ENCODE data around the gene GNG4. TPM values are rescaled to one million over a fixed set of nuclear protein-coding genes. Genes with fewer than 3 reads are reported as not detected.
"Not testable (repeated sequence)": the region's sequence is repeated elsewhere in the genome, so short reads cannot be mapped to it uniquely, and the experiment has no call there.

Gene GNG4
- polyA plus RNA-seq, 1 experiment = 0.33 TPM

DNA sequence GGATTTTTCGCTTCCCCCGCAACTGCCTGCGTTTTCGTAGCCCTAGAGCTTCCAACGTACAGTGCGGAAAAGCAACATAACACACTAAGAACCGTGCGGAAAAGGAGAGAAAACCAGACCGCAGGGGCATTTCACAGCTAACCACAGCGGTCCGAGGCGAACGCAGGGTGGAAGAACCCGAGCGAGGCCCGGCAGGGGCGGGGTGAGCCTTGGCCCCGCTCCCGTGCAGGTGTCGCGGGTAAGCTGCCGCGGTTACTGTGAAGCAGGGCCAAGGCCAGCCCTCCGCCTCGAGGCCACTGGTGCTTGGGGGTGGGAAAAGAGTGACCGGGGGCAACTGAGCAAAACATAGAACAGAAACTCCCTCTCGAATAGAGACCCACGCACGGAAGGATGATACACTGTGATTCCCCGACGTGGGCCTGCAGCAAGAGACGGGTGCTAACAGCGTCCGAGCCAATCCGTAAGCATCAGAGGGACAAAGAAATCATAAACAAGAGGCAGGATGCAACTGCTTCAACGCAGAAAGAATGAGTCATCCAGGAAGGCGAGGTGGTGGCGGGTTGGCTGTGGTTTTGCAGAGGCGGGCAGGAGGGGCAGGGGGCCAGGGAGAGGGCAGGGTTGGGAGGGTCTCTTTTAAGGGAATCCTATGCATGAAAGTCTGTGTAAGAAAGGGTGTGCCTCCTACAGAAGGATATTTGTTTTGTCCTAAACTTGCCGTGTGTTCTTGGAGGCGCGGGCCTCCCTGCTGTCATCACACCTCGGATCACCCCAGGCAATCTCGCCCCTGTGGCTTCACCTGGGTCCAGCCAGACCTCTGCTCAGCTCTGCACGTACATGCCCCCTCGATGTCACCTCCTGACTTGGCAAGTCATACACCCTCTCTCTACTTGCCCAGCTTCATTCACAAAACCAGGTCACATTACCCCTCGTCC is 7.3 kb downstream of the GNG4 start:
- ChIA-PET CTCF (no interaction called here), POLR2A (no interaction called here)
- no peak for DNase-seq (ENCODE audit: low read depth, low spot score)
- H3K4me3 ChIP-seq (ENCODE audit: low read depth, low read length) = peak overlapping the region; percentile 15
- H3K27me3 ChIP-seq (ENCODE audit: control insufficient read depth, insufficient read depth, low read length) = peaks cover 22% of the 10 kb centered on the region
- TF ChIP-seq, protein P1, sequence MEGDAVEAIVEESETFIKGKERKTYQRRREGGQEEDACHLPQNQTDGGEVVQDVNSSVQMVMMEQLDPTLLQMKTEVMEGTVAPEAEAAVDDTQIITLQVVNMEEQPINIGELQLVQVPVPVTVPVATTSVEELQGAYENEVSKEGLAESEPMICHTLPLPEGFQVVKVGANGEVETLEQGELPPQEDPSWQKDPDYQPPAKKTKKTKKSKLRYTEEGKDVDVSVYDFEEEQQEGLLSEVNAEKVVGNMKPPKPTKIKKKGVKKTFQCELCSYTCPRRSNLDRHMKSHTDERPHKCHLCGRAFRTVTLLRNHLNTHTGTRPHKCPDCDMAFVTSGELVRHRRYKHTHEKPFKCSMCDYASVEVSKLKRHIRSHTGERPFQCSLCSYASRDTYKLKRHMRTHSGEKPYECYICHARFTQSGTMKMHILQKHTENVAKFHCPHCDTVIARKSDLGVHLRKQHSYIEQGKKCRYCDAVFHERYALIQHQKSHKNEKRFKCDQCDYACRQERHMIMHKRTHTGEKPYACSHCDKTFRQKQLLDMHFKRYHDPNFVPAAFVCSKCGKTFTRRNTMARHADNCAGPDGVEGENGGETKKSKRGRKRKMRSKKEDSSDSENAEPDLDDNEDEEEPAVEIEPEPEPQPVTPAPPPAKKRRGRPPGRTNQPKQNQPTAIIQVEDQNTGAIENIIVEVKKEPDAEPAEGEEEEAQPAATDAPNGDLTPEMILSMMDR (IDR thresholded peaks at IDR 0.05; ENCODE audit: low read depth, low read length) = no peak
- peaks cover 2% of the 10 kb centered on the region; the same call in 1 of the 2 replicates for H3K9me3 ChIP-seq (ENCODE audit: control insufficient read depth, insufficient read depth, low read length)
- no peak overlapping the region for H3K27ac ChIP-seq (ENCODE audit: low read depth, low read length)

DNA sequence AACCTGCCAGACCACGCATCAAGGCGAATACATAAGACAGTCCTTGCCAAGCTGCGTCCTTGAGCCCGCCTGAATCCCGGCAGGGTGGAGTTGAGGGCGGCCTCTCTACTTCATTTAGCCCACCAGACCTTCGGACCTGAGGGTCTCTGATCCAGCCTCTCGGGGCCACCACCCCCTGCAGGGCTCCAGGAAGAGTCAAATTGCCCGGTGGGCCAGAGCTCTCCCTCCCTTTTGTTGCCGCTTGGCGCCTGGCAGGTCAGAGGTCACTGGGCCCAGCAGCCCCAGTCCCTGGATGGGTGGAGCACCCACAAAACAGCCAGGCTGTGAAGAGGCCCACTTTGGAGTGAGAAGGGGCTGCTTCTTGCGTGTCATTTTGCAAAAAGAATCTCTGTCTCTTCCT is 9.0 kb downstream of the GNG4 start:
- TF ChIP-seq, protein P1 (IDR thresholded peaks at IDR 0.05; ENCODE audit: low read depth, low read length) = no peak
- DNase-seq (ENCODE audit: low read depth, low spot score) = no peak
- ChIA-PET CTCF (no interaction called here), POLR2A (no interaction called here)
- H3K4me3 ChIP-seq (ENCODE audit: low read depth, low read length) = no peak overlapping the region
- peaks cover 2% of the 10 kb centered on the region; the same call in 1 of the 2 replicates for H3K9me3 ChIP-seq (ENCODE audit: control insufficient read depth, insufficient read depth, low read length)
- no peak overlapping the region for H3K27ac ChIP-seq (ENCODE audit: low read depth, low read length)
- peaks cover 12% of the 10 kb centered on the region for H3K27me3 ChIP-seq (ENCODE audit: control insufficient read depth, insufficient read depth, low read length)

DNA sequence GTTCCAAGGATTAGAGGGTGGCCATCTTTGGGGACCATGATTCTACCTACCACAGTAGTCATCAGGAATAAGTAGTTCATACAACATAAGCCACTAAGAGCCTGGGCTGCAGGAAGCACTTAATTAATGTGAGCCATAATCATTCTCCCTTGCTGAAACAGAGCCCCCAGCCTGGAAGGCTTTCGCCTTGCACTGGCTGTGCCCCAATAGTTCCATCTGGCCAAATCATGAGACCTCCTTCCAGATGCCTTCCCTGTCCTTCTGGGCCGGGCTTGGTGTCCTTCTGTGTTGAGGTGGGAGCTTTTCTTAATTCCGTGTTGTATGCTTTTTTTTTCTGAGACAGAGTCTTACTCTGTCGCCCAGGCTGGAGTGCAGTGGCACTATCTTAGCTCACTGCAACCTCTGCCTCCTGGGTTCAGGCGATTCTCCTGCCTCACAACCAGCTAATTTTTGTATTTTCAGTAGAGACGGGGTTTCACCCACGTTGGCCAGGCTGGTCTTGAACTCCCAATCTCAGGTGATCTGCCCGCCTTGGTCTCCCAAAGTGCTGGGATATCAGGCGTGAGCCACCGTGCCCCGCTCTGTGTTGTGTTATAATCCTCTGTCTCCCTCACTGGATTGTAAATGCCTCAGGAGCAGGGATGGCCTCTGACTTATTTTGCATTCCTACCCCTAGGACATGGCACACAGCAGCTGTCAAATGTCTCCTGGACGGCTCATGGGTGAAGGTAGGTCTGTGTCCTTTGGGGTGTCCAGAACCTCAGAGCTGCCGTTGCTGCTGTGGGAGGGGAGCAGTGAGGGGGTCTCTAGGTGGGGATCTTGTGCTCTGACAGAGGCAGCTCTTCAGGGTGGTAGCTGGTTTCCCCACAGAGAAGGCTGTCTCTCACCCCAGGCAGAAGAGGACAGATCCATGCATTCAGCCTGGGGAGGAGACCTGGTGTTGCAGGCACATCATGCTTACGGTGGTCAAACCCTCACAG is 10.1 kb downstream of the GNG4 start:
- CTCF ChIA-PET = no interaction called here
- Histone ChIP-seq H3K27me3 (ENCODE audit: control insufficient read depth, insufficient read depth, low read length) (peaks cover 5% of the 10 kb centered on the region), H3K9me3 (ENCODE audit: control insufficient read depth, insufficient read depth, low read length) (no peaks in the 10 kb centered on the region; the same call in 1 of the 2 replicates), H3K4me3 (ENCODE audit: low read depth, low read length) (no peak overlapping the region), H3K27ac (ENCODE audit: low read depth, low read length) (no peak overlapping the region)
- POLR2A ChIA-PET = no interaction called here
- no peak for DNase-seq (ENCODE audit: low read depth, low spot score)
- TF ChIP-seq, protein P1 (IDR thresholded peaks at IDR 0.05; ENCODE audit: low read depth, low read length) = no peak

DNA sequence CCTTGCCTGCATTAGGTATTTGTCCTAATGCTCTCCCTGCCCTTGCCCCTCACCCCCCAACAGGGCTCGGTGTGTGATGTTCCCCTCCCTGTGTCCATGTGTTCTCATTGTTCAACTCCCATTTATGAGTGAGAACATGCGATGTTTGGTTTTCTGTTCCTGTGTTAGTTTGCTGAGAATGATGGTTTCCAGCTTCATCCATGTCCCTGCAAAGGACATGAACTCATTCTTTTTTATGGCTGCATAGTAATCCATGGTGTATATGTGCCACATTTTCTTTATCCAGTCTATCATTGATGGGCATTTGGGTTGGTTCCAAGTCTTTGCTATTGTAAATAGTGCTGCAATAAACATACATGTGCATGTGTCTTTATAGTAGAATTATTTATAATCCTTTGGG is 11.0 kb downstream of the GNG4 start:
- H3K9me3 ChIP-seq (ENCODE audit: control insufficient read depth, insufficient read depth, low read length); DNase-seq (ENCODE audit: low read depth, low spot score); H3K4me3 ChIP-seq (ENCODE audit: low read depth, low read length); CTCF ChIA-PET; POLR2A ChIA-PET; H3K27ac ChIP-seq (ENCODE audit: low read depth, low read length); H3K27me3 ChIP-seq (ENCODE audit: control insufficient read depth, insufficient read depth, low read length): not testable (repeated sequence)

DNA sequence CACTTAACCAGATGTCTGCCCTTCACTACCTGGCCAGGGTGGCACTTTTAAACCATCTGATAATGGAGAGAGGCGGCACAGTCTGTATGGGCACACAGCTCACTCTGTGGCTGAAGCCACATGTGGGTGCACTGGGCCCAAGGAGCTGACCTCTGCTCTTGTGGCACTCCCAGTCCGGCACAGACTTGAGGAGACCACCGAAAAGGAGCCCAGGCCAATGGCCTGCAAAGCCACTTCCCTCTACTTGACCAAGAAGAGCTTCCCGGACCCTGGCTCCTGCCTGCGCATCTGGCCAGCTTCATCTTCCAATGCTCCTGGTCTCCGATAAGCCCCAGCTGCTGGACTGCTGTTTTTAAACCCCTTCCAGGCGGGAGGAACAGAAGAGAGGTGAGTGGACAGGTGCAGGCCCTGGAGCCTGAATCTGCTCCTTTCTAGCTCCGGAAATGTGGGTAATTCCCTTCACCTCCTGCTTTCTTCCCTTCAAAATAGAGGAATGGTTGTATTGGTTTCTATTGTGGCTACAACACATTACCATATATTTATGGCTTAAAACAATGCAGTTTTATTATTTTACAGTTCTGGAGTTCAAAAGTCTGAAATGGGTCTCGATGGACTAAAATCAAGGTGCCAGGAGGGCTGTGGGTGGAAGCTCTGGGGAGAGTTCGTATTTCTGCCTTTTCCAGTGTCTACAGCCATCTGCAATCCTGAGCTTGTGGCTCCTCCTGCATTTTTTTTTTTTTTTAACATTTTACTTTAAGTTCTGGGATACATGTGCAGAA is 11.6 kb downstream of the GNG4 start:
- POLR2A ChIA-PET = interaction anchor here (0.6 kb wide), 1 partner anchor 142 kb away, joined by 4 read pairs; no protein-coding TSS in a partner anchor

More for the DNA sequence above, 11.6 kb downstream of the GNG4 start:
- Histone ChIP-seq H3K9me3 (ENCODE audit: control insufficient read depth, insufficient read depth, low read length) (no peaks in the 10 kb centered on the region), H3K27ac (ENCODE audit: low read depth, low read length) (no peak overlapping the region), H3K4me3 (ENCODE audit: low read depth, low read length) (no peak overlapping the region), H3K27me3 (ENCODE audit: control insufficient read depth, insufficient read depth, low read length) (peaks cover 4% of the 10 kb centered on the region)
- TF ChIP-seq, protein P1 (IDR thresholded peaks at IDR 0.05; ENCODE audit: low read depth, low read length) = no peak
- CTCF ChIA-PET = no interaction called here
- DNase-seq (ENCODE audit: low read depth, low spot score) = no peak

All from AG04450 (cell line).